GM03348 (cell line): ENCODE measurements around the gene TAF1L.
"Not testable (repeated sequence)": the region's sequence is repeated elsewhere in the genome, so short reads cannot be mapped to it uniquely, and the experiment has no call there.

Experiments
- DNase-seq: peaks from one replicate; pipeline ENCODE4 v3.0.0; 2012; ENCODE audit warnings: low spot score

The TAF1L gene

DNA sequence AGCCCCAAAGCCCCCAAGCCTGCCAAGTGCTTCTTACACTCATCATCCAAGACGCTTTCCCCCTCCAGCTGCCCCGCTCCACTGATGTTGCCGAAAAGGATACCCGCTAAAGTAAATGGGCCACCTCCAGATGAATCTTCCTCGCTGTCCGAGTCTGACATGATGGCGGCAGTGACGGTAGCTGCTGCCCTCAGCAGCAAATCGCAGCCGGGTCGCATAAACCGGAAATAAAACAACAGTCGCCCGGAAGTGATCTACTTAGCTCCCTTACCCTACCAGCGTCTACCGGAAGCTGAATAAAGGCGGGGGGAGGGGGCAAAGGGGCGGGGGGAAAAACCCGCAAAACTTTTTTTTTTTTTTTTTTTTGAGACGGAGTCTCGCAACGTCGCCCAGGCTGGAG, at the start of gene TAF1L:
TAF1L (minus strand) TSS at position 308 of the 400 bp plus-strand sequence; CDS start at position 218, 90 bp downstream.
- DNase-seq = no peak

- DNase-seq = no peak
These were observed 46.3 kb upstream of the TAF1L start for GRCh38 chr9:32681751-32682150.

- no peak for DNase-seq
These were observed 42.5 kb upstream of the TAF1L start for GRCh38 chr9:32677931-32678330.

GRCh38 chr9:32672469-32672868, 37.0 kb upstream of the TAF1L start:
- peak; percentile 63 for DNase-seq

DNA sequence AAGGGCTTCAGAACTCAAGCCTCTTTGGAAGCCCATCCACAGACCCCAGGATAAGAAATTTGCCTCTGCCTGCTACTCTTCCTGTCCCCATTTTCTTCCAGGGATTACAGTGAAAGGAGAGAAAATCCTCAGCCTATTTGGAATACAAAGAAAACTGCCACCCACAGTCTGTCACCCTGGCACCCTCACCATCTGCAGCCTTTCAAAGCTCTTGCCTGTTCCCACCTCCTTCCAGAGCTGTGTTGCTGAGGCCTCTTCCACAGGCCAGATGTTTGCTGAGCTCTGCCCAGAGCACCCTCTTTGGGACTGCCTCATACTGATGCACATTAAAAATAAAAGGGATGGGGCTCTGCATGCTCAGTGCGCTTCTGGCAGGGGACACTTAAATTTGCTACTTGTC, 35.9 kb upstream of the TAF1L start:
- no peak for DNase-seq

- DNase-seq = peak; percentile 24
These were observed 29.6 kb upstream of the TAF1L start for GRCh38 chr9:32665101-32665500.

- no peak for DNase-seq
These were observed 28.3 kb upstream of the TAF1L start for GRCh38 chr9:32663741-32664140.

DNA sequence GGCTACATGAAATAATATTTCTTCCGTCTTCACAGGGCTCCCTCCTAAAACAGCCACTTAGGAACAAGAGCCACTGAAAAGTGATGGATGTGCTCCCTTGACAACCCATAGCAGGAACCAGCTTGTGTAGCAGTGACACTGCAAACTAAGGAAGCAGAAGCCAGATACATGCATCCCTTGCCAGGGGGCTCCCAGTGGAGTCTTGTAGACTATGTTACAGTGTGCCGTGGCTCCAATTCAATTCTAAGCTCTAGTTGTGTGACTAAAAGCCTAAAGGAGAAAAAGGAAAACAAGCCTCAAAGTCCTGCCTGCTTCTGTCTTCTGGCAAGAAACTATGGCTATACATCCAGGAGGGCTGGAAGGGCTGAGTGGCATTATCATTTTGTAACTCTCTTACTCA, 12.2 kb upstream of the TAF1L start:
- DNase-seq = no peak

- DNase-seq = peak; percentile 67
These were observed 9.2 kb upstream of the TAF1L start for GRCh38 chr9:32644698-32645097.

DNA sequence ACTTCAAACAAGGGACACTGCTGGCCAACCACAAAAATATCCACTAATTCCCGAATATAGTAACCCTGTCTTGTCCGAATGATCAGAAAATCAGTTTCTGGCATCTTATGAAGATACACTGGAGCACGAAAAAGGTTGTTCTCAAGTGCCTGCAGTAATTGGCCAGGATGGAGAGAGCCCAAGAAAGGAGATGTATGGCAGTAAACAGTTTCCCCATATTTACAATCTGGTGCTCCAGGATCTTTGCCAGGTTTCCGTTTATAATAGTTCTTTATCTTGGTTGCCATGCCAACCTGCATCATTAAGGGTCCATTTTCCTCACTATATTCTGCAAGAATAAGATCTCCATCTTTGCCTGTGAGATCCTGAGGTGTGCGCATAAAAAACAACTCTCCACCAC, 2.3 kb downstream of the TAF1L start:
- not testable (repeated sequence) for DNase-seq

- DNase-seq = no peak
These were observed 3.5 kb downstream of the TAF1L start for GRCh38 chr9:32631991-32632390.

GRCh38 chr9:32627394-32627954, 8.0 kb downstream of the TAF1L start:
- DNase-seq = no peak

DNA sequence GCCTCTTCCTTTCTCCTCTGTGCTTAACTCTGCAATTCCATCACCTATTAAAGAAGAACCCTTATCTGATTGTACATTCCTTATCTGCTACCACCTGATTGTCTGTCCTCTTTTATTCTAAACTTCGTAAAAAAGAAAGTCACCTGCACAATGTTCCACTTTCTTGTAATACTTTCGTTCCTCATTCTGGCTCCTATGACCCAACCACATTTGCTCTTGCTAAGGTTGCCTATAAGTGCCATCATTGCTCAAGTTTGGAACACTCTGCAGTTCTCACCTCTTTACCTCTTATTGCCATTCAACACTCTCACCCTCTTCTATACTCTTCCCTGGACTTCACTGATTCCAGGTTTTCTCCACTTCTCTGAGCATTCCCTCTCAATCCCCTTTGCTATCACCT, 10.1 kb downstream of the TAF1L start:
- DNase-seq = no peak

GRCh38 chr9:32622948-32623347, 12.5 kb downstream of the TAF1L start:
- no peak for DNase-seq

GRCh38 chr9:32618261-32618660, 17.2 kb downstream of the TAF1L start:
- DNase-seq = no peak

- DNase-seq = no peak
These were observed 28.7 kb downstream of the TAF1L start for GRCh38 chr9:32606811-32607210.

DNA sequence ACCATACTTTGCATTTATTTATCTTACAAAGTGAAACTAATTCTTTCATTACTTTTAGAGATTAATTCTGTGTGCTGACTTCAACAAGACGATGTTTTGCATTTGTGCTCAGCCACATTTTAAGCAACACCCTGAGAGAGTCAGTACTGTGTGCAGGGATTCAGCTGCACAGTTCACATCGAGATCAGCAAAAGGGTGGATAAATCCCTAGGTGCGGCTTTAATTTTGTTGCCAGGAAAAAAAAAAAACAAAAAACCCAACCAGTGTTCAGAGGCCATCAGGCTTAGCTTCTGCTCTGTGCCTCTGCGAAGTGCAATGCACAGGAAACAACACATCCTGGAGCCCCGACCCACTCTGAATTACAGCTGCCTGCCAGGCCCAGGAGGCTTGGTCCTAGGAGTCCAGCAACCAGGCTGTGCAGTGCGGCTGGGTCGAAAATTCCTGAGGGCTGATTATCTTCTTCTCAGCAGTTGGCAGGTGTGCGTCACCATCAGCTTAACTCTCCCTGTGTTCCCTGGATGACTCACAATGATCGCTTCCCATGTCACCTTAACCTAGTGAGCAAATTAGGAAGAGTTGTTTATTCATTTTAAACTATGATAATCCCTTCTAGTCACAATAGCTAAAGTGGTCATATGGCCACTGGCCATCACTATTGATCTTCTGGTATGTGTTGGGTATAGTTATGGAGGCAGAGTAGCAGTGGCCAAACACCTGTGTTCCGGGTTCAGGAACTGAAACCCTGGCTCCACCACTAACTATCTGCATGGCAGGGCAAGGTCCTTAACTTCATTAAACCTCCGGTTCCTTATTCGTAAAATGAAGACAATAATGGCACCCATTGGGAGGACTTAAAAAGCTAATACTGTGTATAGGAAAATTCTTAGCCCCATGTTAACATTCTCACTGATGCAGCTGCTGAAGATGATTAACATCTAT, 31.3 kb downstream of the TAF1L start:
- DNase-seq = no peak

DNA sequence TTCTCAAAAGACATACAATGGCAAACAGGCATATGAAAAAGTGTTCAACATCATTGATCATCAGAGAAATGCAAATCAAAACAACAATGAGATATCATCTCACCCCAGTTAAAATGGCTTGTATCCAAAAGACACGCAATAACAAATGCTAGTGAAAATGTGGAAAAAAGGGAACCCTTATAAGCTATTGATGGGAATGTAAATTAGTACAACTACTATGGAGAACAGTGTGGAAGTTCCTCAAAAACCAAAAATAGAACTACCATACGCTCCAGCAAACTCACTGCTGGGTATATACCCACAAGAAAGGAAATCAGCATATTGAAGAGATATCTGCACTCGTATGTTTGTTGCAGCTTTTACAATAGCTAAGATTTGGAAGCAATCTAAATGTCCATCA, 36.4 kb downstream of the TAF1L start:
- not testable (repeated sequence) for DNase-seq

- no peak for DNase-seq
These were observed 38.5 kb downstream of the TAF1L start for GRCh38 chr9:32596936-32597335.

DNA sequence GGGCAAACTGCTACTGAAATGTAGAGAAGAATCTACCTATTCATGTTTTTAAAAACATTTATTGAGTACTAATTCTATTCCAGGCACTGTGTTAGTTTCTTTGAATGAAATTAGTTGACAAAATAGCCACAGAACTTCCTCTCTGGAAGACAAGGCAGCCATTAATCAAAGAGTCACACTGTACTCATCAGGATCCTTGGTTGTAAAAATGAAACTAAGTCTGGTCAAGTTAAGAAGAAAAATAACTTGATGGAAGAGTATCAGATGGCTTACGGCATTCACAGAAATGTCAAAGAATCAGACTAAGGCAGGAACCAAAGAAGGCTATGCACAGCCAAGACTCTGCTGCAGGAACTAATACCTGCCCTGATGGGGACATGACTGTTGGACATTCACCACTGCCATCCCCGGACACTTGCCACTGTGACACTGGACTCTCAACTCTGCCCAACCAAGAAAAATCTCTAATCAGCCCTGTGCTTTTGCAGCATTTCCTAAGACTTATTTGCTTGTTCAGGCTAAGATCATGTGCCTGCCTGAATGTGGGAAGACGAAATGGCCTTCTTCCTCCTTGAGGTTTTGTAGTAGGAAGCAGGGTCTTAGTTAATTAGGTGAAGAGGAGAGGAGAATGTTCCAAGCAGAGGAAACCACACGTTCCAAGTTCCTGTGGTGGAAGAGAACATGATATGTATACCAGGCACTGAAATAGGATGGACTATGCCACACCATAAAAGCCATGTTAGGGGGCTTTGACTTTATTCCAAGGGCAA, 39.2 kb downstream of the TAF1L start:
- no peak for DNase-seq

GRCh38 chr9:32590898-32591297, 44.6 kb downstream of the TAF1L start:
- DNase-seq = no peak

GRCh38 chr9:32590476-32590875, 45.0 kb downstream of the TAF1L start:
- no peak for DNase-seq
